ENCODE data around the gene CLRN3.

The CLRN3 gene

DNA sequence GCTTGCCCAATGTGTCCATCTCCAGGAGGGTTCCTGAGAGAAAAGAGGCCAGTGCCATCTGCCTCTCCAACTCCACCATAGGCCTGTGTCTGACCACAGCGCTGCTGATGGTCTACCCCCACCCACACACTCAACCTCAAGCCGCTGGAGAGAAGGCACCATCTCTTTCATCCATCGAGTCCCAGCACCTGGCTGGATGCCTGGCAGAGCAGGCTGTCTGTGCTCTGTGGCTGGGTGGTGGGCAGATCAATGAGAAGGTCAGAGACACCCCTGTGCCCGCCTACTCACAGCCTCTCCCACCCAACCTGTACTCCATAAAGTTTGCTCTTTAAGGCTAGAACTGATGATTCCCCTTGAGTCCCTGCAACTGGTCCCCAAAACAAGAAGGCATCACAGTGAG is 58.0 kb downstream of the CLRN3 start:
- no peak for DNase-seq

DNA sequence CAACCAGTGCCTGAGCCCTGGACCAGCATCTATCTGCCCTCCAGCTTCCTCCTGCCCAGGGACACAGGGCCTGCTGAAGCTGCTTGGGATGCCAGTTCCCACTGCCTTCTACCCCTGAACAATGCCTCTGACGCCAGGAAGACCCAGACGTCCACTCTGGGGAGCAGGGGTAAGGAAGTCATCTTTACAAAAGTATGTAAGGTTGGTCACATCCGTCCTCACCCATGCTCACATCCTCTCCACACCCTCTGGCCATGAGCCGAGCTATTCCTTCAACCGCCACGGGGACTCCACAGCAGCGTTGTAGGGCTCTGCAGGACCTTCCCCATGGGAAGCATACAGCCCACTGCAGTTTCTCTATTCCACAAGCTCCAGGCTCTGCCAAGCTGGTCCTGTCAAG is 58.5 kb downstream of the CLRN3 start:
- DNase-seq = no peak

DNA sequence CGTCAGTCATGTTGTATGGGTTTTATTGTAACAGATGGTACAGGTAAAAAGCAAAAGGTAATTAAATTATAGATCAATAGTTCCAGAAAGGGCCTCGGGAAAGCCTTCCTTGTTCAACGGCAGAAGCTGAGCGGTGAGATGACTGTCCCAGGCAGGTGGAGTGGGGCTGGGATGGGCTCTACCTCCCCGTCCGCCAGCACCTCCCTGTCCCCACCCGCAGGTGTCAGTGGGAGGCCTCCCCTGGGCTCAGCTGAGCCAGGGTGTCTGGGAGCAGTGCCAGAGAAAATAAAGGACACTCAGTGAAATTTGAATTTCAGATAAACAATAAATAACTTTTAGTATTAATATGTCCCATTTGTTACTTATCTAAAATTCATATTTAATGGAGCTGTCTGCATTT is 58.9 kb downstream of the CLRN3 start:
- DNase-seq = no peak

DNA sequence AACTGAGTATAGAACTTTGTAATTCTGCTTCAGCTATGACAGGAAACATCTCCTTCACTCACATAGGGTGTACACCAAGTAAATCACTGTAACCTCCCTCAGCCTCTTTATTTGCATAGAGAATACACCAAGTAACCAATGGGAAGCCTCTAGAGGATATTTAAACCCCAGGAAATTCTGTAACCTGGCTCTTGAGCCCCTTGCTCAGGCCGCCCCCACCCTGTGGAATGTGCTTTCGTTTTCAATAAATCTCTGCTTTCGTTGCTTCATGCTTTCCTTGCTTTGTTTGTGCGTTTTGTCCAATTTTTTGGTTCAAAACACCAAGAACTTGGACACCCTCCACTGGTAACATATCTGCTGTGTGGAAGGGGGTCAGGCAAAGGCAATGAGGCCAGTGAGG is 60.2 kb downstream of the CLRN3 start:
- DNase-seq = no peak

DNA sequence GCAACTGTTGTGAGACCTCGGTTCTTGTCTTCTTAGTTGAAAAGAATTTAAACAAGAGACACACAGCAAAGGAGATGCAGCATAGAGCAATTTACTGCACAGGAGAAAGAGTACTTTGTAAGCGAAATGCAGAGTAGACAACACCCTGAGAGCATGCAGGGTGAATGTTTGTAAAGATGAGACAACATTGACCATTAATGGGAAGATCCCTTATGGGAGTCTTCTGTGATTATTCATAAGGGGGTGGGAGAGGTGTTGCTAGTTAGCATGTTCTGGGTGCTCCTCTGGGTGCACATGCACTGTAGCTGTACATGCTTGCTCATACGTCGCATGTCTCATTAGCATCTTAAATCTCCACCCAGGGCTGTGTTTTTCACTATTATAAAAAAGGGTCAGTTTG is 62.3 kb downstream of the CLRN3 start:
- no peak for DNase-seq

Data from activated CD8-positive, alpha-beta memory T cell treated with anti-CD3 and anti-CD28 coated beads for 24 hours (primary cell).